GM15510 (cell line): ENCODE measurements around the gene BAIAP2L2.

ENCODE experiments used
- POLR2A ChIP-seq: IDR thresholded peaks from 3 replicates; pipeline ENCODE4 v1.6.1; 2011; ENCODE audit warnings: borderline replicate concordance; ENCODE audit not compliant: insufficient read length; ENCODE audit errors: extremely low read depth

BAIAP2L2 gene

GRCh38 chr22:38131399-38131798, 20.9 kb upstream of the BAIAP2L2 start:
- no peak for TF ChIP-seq POLR2A

GRCh38 chr22:38129856-38130255, 19.4 kb upstream of the BAIAP2L2 start:
- no peak for TF ChIP-seq POLR2A

- TF ChIP-seq POLR2A: no peak
Observed at GRCh38 chr22:38129021-38129420, 18.5 kb upstream of the BAIAP2L2 start.

GRCh38 chr22:38127869-38128268, 17.4 kb upstream of the BAIAP2L2 start:
- TF ChIP-seq POLR2A: no peak

- no peak for TF ChIP-seq POLR2A
Observed at GRCh38 chr22:38126928-38127668, 16.6 kb upstream of the BAIAP2L2 start.

GRCh38 chr22:38125751-38126201, 15.3 kb upstream of the BAIAP2L2 start:
- no peak for TF ChIP-seq POLR2A

- TF ChIP-seq POLR2A: no peak
Observed at GRCh38 chr22:38125038-38125610, 14.6 kb upstream of the BAIAP2L2 start.

GRCh38 chr22:38124236-38124974, 13.9 kb upstream of the BAIAP2L2 start:
- no peak for TF ChIP-seq POLR2A

- no peak for TF ChIP-seq POLR2A
Observed at GRCh38 chr22:38122616-38123015, 12.1 kb upstream of the BAIAP2L2 start.

GRCh38 chr22:38120359-38121110, 10.1 kb upstream of the BAIAP2L2 start:
- TF ChIP-seq POLR2A: no peak

GRCh38 chr22:38118182-38118581, 7.7 kb upstream of the BAIAP2L2 start:
- TF ChIP-seq POLR2A: no peak

- TF ChIP-seq POLR2A: no peak
Observed at GRCh38 chr22:38115423-38116205, 5.1 kb upstream of the BAIAP2L2 start.

GRCh38 chr22:38114484-38115398, 4.3 kb upstream of the BAIAP2L2 start:
- no peak for TF ChIP-seq POLR2A
